Activated CD8-positive, alpha-beta T cell treated with anti-CD3 and anti-CD28 coated beads, Interleukin-2, amount 10 ng/mL, durations not matched to agents 7 days and 5 days (primary cell): Measurements from ENCODE around the gene EIF3D. TPM values are rescaled to one million over a fixed set of nuclear protein-coding genes. Genes with fewer than 3 reads are reported as not detected.

ENCODE experiments used
- ATAC-seq: fragments of 150-1000 bp; cut with Tn5 transposase; one replicate; pipeline ENCODE4 v1.10.0; 2021; ENCODE audit warnings: moderate library complexity
- CTCF ChIA-PET: fragments of 350-600 bp; sonication (Branson Sonifier 250); formaldehyde crosslinking; loops from one replicate; lab custom pipeline; 2021; ENCODE audit warnings: antibody characterized with exemption; lab: Charles Lee
- POLR2A ChIA-PET: fragments of 350-600 bp; sonication (Branson Sonifier 250); formaldehyde crosslinking; loops from one replicate; lab custom pipeline; 2021; ENCODE audit warnings: antibody characterized with exemption; lab: Charles Lee
- DNase-seq: peaks from one replicate; pipeline ENCODE4 v3.0.0-alpha.2; 2020
- H3K27ac Mint-ChIP-seq: one replicate; pipeline ENCODE4 v1.8.0; 2021; ENCODE audit warnings: mild to moderate bottlenecking, mixed read lengths
- H3K27me3 Mint-ChIP-seq: one replicate; pipeline ENCODE4 v1.8.0; 2021; ENCODE audit warnings: low read depth, mixed read lengths
- H3K36me3 Mint-ChIP-seq: one replicate; pipeline ENCODE4 v1.8.0; 2021; ENCODE audit warnings: low read depth, mixed read lengths
- H3K4me1 Mint-ChIP-seq: one replicate; pipeline ENCODE4 v1.8.0; 2021; ENCODE audit warnings: low read depth, mixed read lengths
- H3K4me3 Mint-ChIP-seq: one replicate; pipeline ENCODE4 v1.8.0; 2021; ENCODE audit warnings: mild to moderate bottlenecking, mixed read lengths
- H3K9me3 Mint-ChIP-seq: one replicate; pipeline ENCODE4 v1.8.0; 2022; ENCODE audit warnings: mixed read lengths; ENCODE audit not compliant: insufficient read depth
- total RNA-seq, 2 experiments: library from RNA; stranded (reverse); gene quantifications; one replicate each; pipeline ENCODE4 v1.2.3, GENCODE V29; 2021

The EIF3D gene
- total RNA-seq, 2 experiments from 2014 or later: 186 to 190 TPM

- CTCF ChIA-PET: no interaction called here
- Mint-ChIP-seq H3K4me1 (no peaks in the 10 kb centered on the region), H3K27ac (no peak overlapping the region), H3K4me3 (no peak overlapping the region), H3K9me3 (no peaks in the 10 kb centered on the region), H3K27me3 (peaks cover 22% of the 10 kb centered on the region), H3K36me3 (no peaks in the 10 kb centered on the region)
- DNase-seq: no peak
- POLR2A ChIA-PET: no interaction called here
- no peak for ATAC-seq
These were observed 35.6 kb upstream of the EIF3D start for GRCh38 chr22:36564422-36565158.

GRCh38 chr22:36563898-36564297 lies 34.9 kb upstream of the EIF3D start:
- Mint-ChIP-seq H3K27ac (no peak overlapping the region), H3K27me3 (peaks cover 22% of the 10 kb centered on the region), H3K9me3 (no peaks in the 10 kb centered on the region), H3K4me3 (no peak overlapping the region), H3K36me3 (no peaks in the 10 kb centered on the region), H3K4me1 (no peaks in the 10 kb centered on the region)
- POLR2A ChIA-PET: no interaction called here
- ATAC-seq (no peak), DNase-seq (no peak)
- CTCF ChIA-PET: no interaction called here

DNA sequence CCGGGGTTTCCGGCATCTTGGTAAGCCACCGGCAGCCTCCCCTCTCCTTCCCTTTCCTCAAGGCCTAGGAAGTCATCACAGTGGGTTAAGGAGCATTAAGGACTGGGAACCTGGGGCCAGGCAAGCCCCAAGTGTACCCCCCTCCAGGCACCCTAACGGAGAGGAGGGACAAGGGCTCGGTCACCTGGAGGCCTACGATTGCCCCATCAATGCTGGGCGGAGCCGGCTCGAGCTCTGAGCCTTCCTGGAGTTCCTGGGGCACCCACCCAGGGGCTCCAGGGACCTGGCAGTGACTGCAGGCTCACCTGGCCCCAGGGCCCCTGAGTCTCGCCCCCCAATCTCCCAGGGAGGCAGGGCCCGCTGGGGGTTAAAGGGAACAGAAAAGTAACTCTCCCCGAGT lies 34.5 kb upstream of the EIF3D start:
- H3K27ac Mint-ChIP-seq: no peak overlapping the region

GRCh38 chr22:36563001-36563400 lies 34.0 kb upstream of the EIF3D start:
- no peak for DNase-seq
- no peaks in the 10 kb centered on the region for H3K36me3 Mint-ChIP-seq
- ChIA-PET CTCF (no interaction called here), POLR2A (no interaction called here)
- H3K4me1 Mint-ChIP-seq: no peaks in the 10 kb centered on the region
- peaks cover 22% of the 10 kb centered on the region for H3K27me3 Mint-ChIP-seq
- H3K4me3 Mint-ChIP-seq: no peak overlapping the region
- no peak overlapping the region for H3K27ac Mint-ChIP-seq
- no peak for ATAC-seq
- H3K9me3 Mint-ChIP-seq: no peaks in the 10 kb centered on the region

More for the DNA sequence above, 34.5 kb upstream of the EIF3D start:
- DNase-seq (no peak), ATAC-seq (no peak)
- no peaks in the 10 kb centered on the region for H3K9me3 Mint-ChIP-seq
- POLR2A ChIA-PET: no interaction called here
- no peaks in the 10 kb centered on the region for H3K36me3 Mint-ChIP-seq
- peaks cover 22% of the 10 kb centered on the region for H3K27me3 Mint-ChIP-seq
- CTCF ChIA-PET: no interaction called here
- no peaks in the 10 kb centered on the region for H3K4me1 Mint-ChIP-seq
- no peak overlapping the region for H3K4me3 Mint-ChIP-seq

- Mint-ChIP-seq H3K27ac (no peak overlapping the region), H3K36me3 (no peaks in the 10 kb centered on the region), H3K27me3 (peaks cover 22% of the 10 kb centered on the region), H3K4me1 (no peaks in the 10 kb centered on the region), H3K9me3 (no peaks in the 10 kb centered on the region), H3K4me3 (no peak overlapping the region)
- ChIA-PET CTCF (no interaction called here), POLR2A (no interaction called here)
- DNase-seq (no peak), ATAC-seq (no peak)
These were observed 33.4 kb upstream of the EIF3D start for GRCh38 chr22:36562261-36562835.

- DNase-seq: no peak
- no peaks in the 10 kb centered on the region for H3K4me1 Mint-ChIP-seq
- no peaks in the 10 kb centered on the region for H3K9me3 Mint-ChIP-seq
- H3K27me3 Mint-ChIP-seq: peaks cover 19% of the 10 kb centered on the region
- no peak overlapping the region for H3K4me3 Mint-ChIP-seq
- H3K27ac Mint-ChIP-seq: no peak overlapping the region
- ChIA-PET CTCF (no interaction called here), POLR2A (no interaction called here)
- no peak for ATAC-seq
- H3K36me3 Mint-ChIP-seq: no peaks in the 10 kb centered on the region
These were observed 32.4 kb upstream of the EIF3D start for GRCh38 chr22:36561291-36561811.

- no peaks in the 10 kb centered on the region for H3K36me3 Mint-ChIP-seq
- H3K4me3 Mint-ChIP-seq: no peak overlapping the region
- ChIA-PET POLR2A (no interaction called here), CTCF (no interaction called here)
- no peaks in the 10 kb centered on the region for H3K9me3 Mint-ChIP-seq
- DNase-seq (no peak), ATAC-seq (no peak)
- H3K27me3 Mint-ChIP-seq: peaks cover 19% of the 10 kb centered on the region
- H3K27ac Mint-ChIP-seq: no peak overlapping the region
- H3K4me1 Mint-ChIP-seq: no peaks in the 10 kb centered on the region
These were observed 31.0 kb upstream of the EIF3D start for GRCh38 chr22:36560001-36560400.

- Mint-ChIP-seq H3K27me3 (peaks cover 18% of the 10 kb centered on the region), H3K36me3 (no peaks in the 10 kb centered on the region), H3K4me1 (peaks cover 4% of the 10 kb centered on the region), H3K9me3 (no peaks in the 10 kb centered on the region), H3K27ac (no peak overlapping the region), H3K4me3 (no peak overlapping the region)
- ATAC-seq (no peak), DNase-seq (no peak)
- ChIA-PET POLR2A (interaction anchor here (0.5 kb wide), 1 partner anchor 143 kb away, joined by 3 read pairs; no protein-coding TSS in a partner anchor), CTCF (no interaction called here)
These were observed 25.1 kb upstream of the EIF3D start for GRCh38 chr22:36554098-36554497.

DNA sequence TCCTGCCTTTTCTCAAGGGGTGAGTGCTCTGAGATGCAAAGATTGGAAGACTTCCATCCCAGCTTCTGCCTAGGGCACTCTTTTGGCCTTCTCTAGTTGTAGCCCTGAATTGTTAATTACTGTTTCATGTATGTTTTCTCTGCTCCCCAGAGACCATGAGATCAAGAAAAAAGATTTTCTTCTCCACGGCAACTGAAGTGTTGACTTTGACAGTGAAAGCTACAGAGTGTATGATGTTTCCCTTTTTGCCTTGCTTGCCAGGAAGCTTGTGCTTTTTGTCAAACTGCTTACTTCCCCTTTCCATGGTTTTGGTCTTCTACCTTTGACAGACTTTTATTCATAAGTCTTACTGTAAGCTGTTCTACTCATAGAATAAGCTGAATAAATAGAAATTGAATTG lies 23.3 kb upstream of the EIF3D start:
- Mint-ChIP-seq H3K36me3 (no peaks in the 10 kb centered on the region), H3K27me3 (peaks cover 17% of the 10 kb centered on the region), H3K27ac (no peak overlapping the region), H3K9me3 (no peaks in the 10 kb centered on the region), H3K4me3 (no peak overlapping the region), H3K4me1 (peaks cover 12% of the 10 kb centered on the region)
- ChIA-PET POLR2A (no interaction called here), CTCF (interaction anchor here (1.2 kb wide), 1 partner anchor 224 kb away, joined by 4 read pairs; the partner anchor contains the start of gene IFT27)
- DNase-seq: no peak
- ATAC-seq: no peak

DNA sequence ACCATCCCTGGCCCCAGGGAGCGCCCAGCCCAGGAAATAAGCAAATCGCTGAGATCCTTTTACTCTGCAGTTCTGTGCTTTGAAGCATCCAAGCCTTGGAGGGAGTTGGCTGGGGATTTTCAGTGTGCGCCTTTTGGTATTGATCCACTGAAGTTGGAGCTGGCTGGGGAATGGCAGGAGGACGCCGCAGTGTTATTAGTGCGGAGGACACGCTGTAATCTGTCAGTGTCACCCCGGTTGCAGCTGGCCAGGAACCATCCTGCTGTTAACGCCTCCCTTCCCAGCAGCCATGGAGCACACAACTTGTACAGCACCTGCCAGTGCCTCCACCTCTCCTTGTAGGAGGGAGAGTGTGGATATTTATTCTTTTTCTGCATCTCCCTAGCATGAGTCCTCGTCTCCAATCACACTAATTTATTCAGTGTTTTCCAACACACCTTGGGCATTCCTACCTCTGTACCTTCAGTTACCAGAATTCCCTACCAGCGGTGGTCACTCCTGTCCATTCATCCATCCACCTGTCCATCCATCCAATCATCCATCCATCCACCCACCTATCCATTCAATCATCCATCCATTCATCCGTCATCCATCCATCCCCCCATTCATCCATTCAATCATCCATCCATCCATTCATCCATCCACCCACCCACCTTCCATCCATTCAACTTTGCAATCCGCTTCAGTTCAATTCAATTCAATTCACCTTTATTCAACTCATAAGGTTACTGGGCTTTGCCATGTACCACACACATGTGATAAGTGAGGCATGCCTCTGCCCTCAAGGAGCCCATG lies 21.9 kb upstream of the EIF3D start:
- no peaks in the 10 kb centered on the region for H3K36me3 Mint-ChIP-seq

GRCh38 chr22:36549033-36549432 lies 20.1 kb upstream of the EIF3D start:
- POLR2A ChIA-PET: no interaction called here

More for the DNA sequence above, 21.9 kb upstream of the EIF3D start:
- peaks cover 15% of the 10 kb centered on the region for H3K4me1 Mint-ChIP-seq
- H3K4me3 Mint-ChIP-seq: no peak overlapping the region
- CTCF ChIA-PET: no interaction called here
- H3K9me3 Mint-ChIP-seq: no peaks in the 10 kb centered on the region
- no peak for DNase-seq
- POLR2A ChIA-PET: no interaction called here
- H3K27me3 Mint-ChIP-seq: peaks cover 18% of the 10 kb centered on the region
- H3K27ac Mint-ChIP-seq: no peak overlapping the region
- no peak for ATAC-seq

DNA sequence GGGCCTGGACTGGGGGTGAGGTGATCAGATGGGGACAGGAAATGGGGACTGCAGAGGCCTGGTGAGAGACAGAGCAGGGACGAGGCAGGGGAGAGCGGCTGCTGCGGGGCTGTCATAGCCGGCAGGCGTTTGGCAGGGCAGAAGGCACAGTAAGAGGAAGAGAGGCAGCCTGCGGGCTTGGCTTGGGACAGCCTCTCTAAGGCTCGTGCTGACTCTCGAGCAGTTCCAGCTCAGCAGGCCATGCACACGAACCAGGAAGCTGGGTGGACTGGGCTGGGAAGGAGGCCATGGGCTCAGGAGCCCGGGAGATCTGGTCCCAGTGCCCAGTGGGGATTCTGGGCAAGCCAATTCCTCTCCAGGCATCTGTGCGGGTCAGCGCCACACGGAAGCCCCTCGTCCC lies 19.6 kb upstream of the EIF3D start:
- H3K4me1 Mint-ChIP-seq: peaks cover 26% of the 10 kb centered on the region
- no peak overlapping the region for H3K27ac Mint-ChIP-seq
- ChIA-PET CTCF (no interaction called here), POLR2A (no interaction called here)
- no peak overlapping the region for H3K4me3 Mint-ChIP-seq
- H3K9me3 Mint-ChIP-seq: no peaks in the 10 kb centered on the region
- DNase-seq (no peak), ATAC-seq (no peak)
- peaks cover 18% of the 10 kb centered on the region for H3K27me3 Mint-ChIP-seq
- no peaks in the 10 kb centered on the region for H3K36me3 Mint-ChIP-seq

More at GRCh38 chr22:36549033-36549432, 20.1 kb upstream of the EIF3D start:
- DNase-seq: no peak
- CTCF ChIA-PET: no interaction called here
- Mint-ChIP-seq H3K9me3 (no peaks in the 10 kb centered on the region), H3K4me1 (peaks cover 23% of the 10 kb centered on the region), H3K36me3 (no peaks in the 10 kb centered on the region), H3K27ac (peak overlapping the region; percentile 68), H3K27me3 (peaks cover 18% of the 10 kb centered on the region), H3K4me3 (no peak overlapping the region)
- ATAC-seq: no peak
